ENCODE data around the gene EMC9.

EMC9 gene

GRCh38 chr14:24178399-24179178 lies 37.2 kb upstream of the EMC9 start:
- peak overlapping the region in 3 of 21 experiments; percentile 40 to 69 (median 67) for H3K27ac ChIP-seq
- no peak overlapping the region for H3K4me3 ChIP-seq

GRCh38 chr14:24177891-24178290 lies 36.5 kb upstream of the EMC9 start:
- H3K27ac ChIP-seq = no peak overlapping the region
- no peak overlapping the region for H3K4me3 ChIP-seq

GRCh38 chr14:24177041-24177825 lies 35.8 kb upstream of the EMC9 start:
- H3K27ac ChIP-seq = no peak overlapping the region
- no peak overlapping the region for H3K4me3 ChIP-seq

- Histone ChIP-seq H3K4me3 (no peak overlapping the region), H3K27ac (no peak overlapping the region)
Measured at GRCh38 chr14:24176599-24176998, 35.2 kb upstream of the EMC9 start.

GRCh38 chr14:24172871-24173281 lies 31.5 kb upstream of the EMC9 start:
- no peak overlapping the region for H3K4me3 ChIP-seq
- no peak overlapping the region for H3K27ac ChIP-seq

- H3K4me3 ChIP-seq = peak overlapping the region in 4 of 7 experiments; percentile 0 to 15 (median 14)
Measured at GRCh38 chr14:24172261-24172860, 31.0 kb upstream of the EMC9 start.

GRCh38 chr14:24171422-24172260 lies 30.2 kb upstream of the EMC9 start, which contains the start of gene REC8:
TSS of gene REC8 (plus strand) at chr14:24172080. CDS start at chr14:24172553, 473 bp downstream.
- H3K27ac ChIP-seq = peak within 1 kb of the TSS in 2 of 21 experiments; percentile 34 to 36
- peak within 1 kb of the TSS in 4 of 7 experiments; percentile 0 to 15 (median 14) for H3K4me3 ChIP-seq

More at GRCh38 chr14:24172261-24172860, 31.0 kb upstream of the EMC9 start:
- peak overlapping the region in 2 of 21 experiments; percentile 34 to 36 for H3K27ac ChIP-seq

- H3K27ac ChIP-seq = peak overlapping the region in 1 of 21 experiments; percentile 2
- H3K4me3 ChIP-seq = no peak overlapping the region
Measured at GRCh38 chr14:24167469-24168114, 26.2 kb upstream of the EMC9 start.

- Histone ChIP-seq H3K4me3 (no peak overlapping the region), H3K27ac (no peak overlapping the region)
Measured at GRCh38 chr14:24165785-24166184, 24.4 kb upstream of the EMC9 start.

- Histone ChIP-seq H3K27ac (peak overlapping the region in 5 of 21 experiments; percentile 2 to 98 (median 14)), H3K4me3 (no peak overlapping the region)
Measured at GRCh38 chr14:24164518-24164991, 23.2 kb upstream of the EMC9 start.

GRCh38 chr14:24162093-24162492 lies 20.7 kb upstream of the EMC9 start:
- peak overlapping the region; percentile 54 to 76 (median 72) for H3K4me3 ChIP-seq
- H3K27ac ChIP-seq = peak overlapping the region in 20 of 21 experiments; percentile 86 to 100 (median 98)

GRCh38 chr14:24160850-24161804 lies 19.7 kb upstream of the EMC9 start, which contains the start of gene IRF9:
TSS of gene IRF9 (plus strand) at chr14:24161265. CDS start at chr14:24162145, 880 bp downstream.
- peak within 1 kb of the TSS; percentile 54 to 76 (median 72) for H3K4me3 ChIP-seq

GRCh38 chr14:24160499-24160849 lies 19.1 kb upstream of the EMC9 start:
- Histone ChIP-seq H3K27ac (peak overlapping the region; percentile 31 to 100 (median 98)), H3K4me3 (no peak overlapping the region)

More at GRCh38 chr14:24160850-24161804, 19.7 kb upstream of the EMC9 start, which contains the start of gene IRF9:
- H3K27ac ChIP-seq = peak within 1 kb of the TSS; percentile 81 to 100 (median 98)

- Histone ChIP-seq H3K4me3 (no peak overlapping the region), H3K27ac (peak overlapping the region in 20 of 21 experiments; percentile 50 to 100 (median 98))
Measured at GRCh38 chr14:24159777-24160498, 18.5 kb upstream of the EMC9 start.

- peak overlapping the region in 2 of 21 experiments; percentile 17 to 54 for H3K27ac ChIP-seq
- H3K4me3 ChIP-seq = no peak overlapping the region
Measured at GRCh38 chr14:24157331-24157730, 15.9 kb upstream of the EMC9 start.

- Histone ChIP-seq H3K27ac (peak overlapping the region in 2 of 21 experiments; percentile 17 to 54), H3K4me3 (no peak overlapping the region)
Measured at GRCh38 chr14:24156840-24157239, 15.4 kb upstream of the EMC9 start.

GRCh38 chr14:24155100-24155499 lies 13.7 kb upstream of the EMC9 start:
- peak overlapping the region in 3 of 21 experiments; percentile 10 to 12 (median 11) for H3K27ac ChIP-seq
- no peak overlapping the region for H3K4me3 ChIP-seq
